OCI-LY7 (cell line): ENCODE data around the gene LRRN2.

Experiments used
- CTCF ChIP-seq: fragments of 200-600 bp; sonication (generic); conservative IDR thresholded peaks from 2 replicates; pipeline ENCODE4 v1.5.1; 2014; ENCODE audit warnings: mild to moderate bottlenecking, antibody characterized with exemption, low read length, moderate library complexity, mixed read lengths
- EZH2phosphoT487 ChIP-seq: fragments of 200-600 bp; sonication (generic); IDR thresholded peaks from 2 replicates; pipeline ENCODE4 v1.6.1; 2018; ENCODE audit warnings: low read depth, borderline replicate concordance, mild to moderate bottlenecking, mixed run types, antibody characterized with exemption, low read length, moderate library complexity, mixed read lengths

- TF ChIP-seq CTCF: no peak
- no peak for TF ChIP-seq EZH2phosphoT487
Observed at GRCh38 chr1:204662530-204662929, 23.0 kb downstream of the LRRN2 start.
